K562 (cell line): ENCODE measurements around the gene H2AZ2. TPM values are rescaled to one million over a fixed set of nuclear protein-coding genes. Genes with fewer than 3 reads are reported as not detected.
A peak's percentile ranks its signal among the peaks of the same experiment; 100 is the strongest.

Experiments
- BRD4 ChIP-seq: fragments of 200-600 bp; sonication (generic); IDR thresholded peaks from 2 replicates; pipeline ENCODE4 v1.6.1; 2017; ENCODE audit warnings: inconsistent platforms
- CBX8 ChIP-seq: fragments of 200-600 bp; sonication (generic); IDR thresholded peaks from 2 replicates; pipeline ENCODE4 v1.6.1; 2012; ENCODE audit warnings: borderline replicate concordance, mixed run types, low read depth, mild to moderate bottlenecking, moderate library complexity, mixed read lengths, low read length, control low read depth, inconsistent platforms; ENCODE audit not compliant: poor library complexity, severe bottlenecking; ENCODE audit errors: extremely low read depth
- L3MBTL2 ChIP-seq: fragments of 450-650 bp; IDR thresholded peaks from 2 replicates; pipeline ENCODE4 v1.6.1; 2016; ENCODE audit warnings: mild to moderate bottlenecking, moderate library complexity
- SOX6 ChIP-seq: fragments of 450-650 bp; IDR thresholded peaks from 2 replicates; pipeline ENCODE4 v1.6.1; 2014; ENCODE audit warnings: mild to moderate bottlenecking
- SP2 ChIP-seq: IDR thresholded peaks from 2 replicates; pipeline ENCODE4 v1.6.1; 2011; ENCODE audit warnings: mild to moderate bottlenecking, low read depth, low read length, moderate library complexity; ENCODE audit not compliant: poor library complexity, severe bottlenecking; ENCODE audit errors: extremely low read depth
- ZFX ChIP-seq: sonication (generic); formaldehyde crosslinking; IDR thresholded peaks from 2 replicates; pipeline ENCODE4 v1.8.0; 2022; ENCODE audit warnings: mild to moderate bottlenecking, missing genetic modification reagents, moderate library complexity
- ZNF551 ChIP-seq: fragments of 250-450 bp; sonication (Bioruptor Pico); IDR thresholded peaks from 2 replicates; pipeline ENCODE4 v1.5.0; 2021; ENCODE audit warnings: mild to moderate bottlenecking, moderate library complexity
- polyA plus RNA-seq, 8 experiments: library from polyadenylated mRNA; depleted of rRNA in 4 of 8; stranded (reverse) in 5 of 8; unstranded in 3 of 8; fragments of >200 nt; fragmentation: Nextera tagmentation in 2 of 8; fragmentation: Illumina TruSeq in 1 of 8; extraction: Ambion mirVana in 2 of 8; extraction: Trizol in 1 of 8; gene quantifications; 2 replicates each; pipeline versions ENCODE4 v1.2.1 to v1.2.3, GENCODE V29; 2011 to 2014; ENCODE audit warnings: inconsistent platforms in 1 of 8, missing spikeins in 1 of 8
- total RNA-seq, 7 experiments: library from RNA; depleted of rRNA in 6 of 7; stranded (reverse); fragments of >200 nt in 6 of 7; fragmentation: Illumina TruSeq in 2 of 7; extraction: Trizol in 2 of 7; gene quantifications; 2 replicates each; pipeline versions ENCODE4 v1.2.1 to v1.2.3, GENCODE V29; 2011 to 2021; ENCODE audit warnings: low replicate concordance in 1 of 7
- TF ChIP-seq, protein P1 (sequence below): sonication (generic); formaldehyde crosslinking; IDR thresholded peaks from 2 replicates; pipeline ENCODE4 v1.8.0; 2022; ENCODE audit warnings: mild to moderate bottlenecking, low read depth, missing genetic modification reagents
- TF ChIP-seq, protein P2 (sequence below): fragments of 250-450 bp; sonication (Bioruptor Pico); IDR thresholded peaks from 2 replicates; pipeline ENCODE4 v1.9.0; 2021; ENCODE audit warnings: mild to moderate bottlenecking
- TF ChIP-seq, protein P3 (sequence below), 2 experiments: fragments of 450-650 bp in 1 of 2; sonication (generic) in 1 of 2; formaldehyde crosslinking in 1 of 2; IDR thresholded peaks in 1 of 2; conservative IDR thresholded peaks in 1 of 2; 2 replicates each; pipeline versions ENCODE4 v1.6.1 to v1.8.1; 2016 to 2023; ENCODE audit warnings: mild to moderate bottlenecking in 2 of 2, moderate library complexity in 2 of 2, inconsistent platforms in 1 of 2, missing genetic modification reagents in 1 of 2
- TF ChIP-seq, protein P4 (sequence below): sonication (generic); formaldehyde crosslinking; IDR thresholded peaks from 2 replicates; pipeline ENCODE4 v1.8.0; 2022; ENCODE audit warnings: missing genetic modification reagents, mild to moderate bottlenecking, moderate library complexity, borderline replicate concordance
- TF ChIP-seq, protein P5 (sequence below), 3 experiments: IDR thresholded peaks in 2 of 3; conservative IDR thresholded peaks in 1 of 3; 2 replicates each; pipeline ENCODE4 v1.5.1; 2011 to 2012; ENCODE audit warnings: low read length in 3 of 3, mild to moderate bottlenecking in 3 of 3, control low read depth in 2 of 3, improper control_type of control experiment in 1 of 3, inconsistent platforms in 1 of 3, low read depth in 1 of 3, mixed read lengths in 1 of 3, moderate library complexity in 1 of 3; ENCODE audit not compliant: insufficient read depth in 2 of 3
- TF ChIP-seq, protein P6 (sequence below): fragments of 450-650 bp; IDR thresholded peaks from 2 replicates; pipeline ENCODE4 v1.7.1; 2018; ENCODE audit warnings: mild to moderate bottlenecking, low read depth; ENCODE audit not compliant: partially characterized antibody
- TF ChIP-seq, protein P7 (sequence below): fragments of 200-800 bp; sonication (Bioruptor generic); IDR thresholded peaks from 2 replicates; pipeline ENCODE4 v1.6.1; 2017; ENCODE audit warnings: missing genetic modification characterization, missing compliant biosample characterization

H2AZ2 gene
- total and polyA plus RNA-seq, 9 of the 15 experiments (the other 6 are each of a cell fraction or from before 2014, with no cell fraction given), result 105 to 382 (median 286) TPM

DNA sequence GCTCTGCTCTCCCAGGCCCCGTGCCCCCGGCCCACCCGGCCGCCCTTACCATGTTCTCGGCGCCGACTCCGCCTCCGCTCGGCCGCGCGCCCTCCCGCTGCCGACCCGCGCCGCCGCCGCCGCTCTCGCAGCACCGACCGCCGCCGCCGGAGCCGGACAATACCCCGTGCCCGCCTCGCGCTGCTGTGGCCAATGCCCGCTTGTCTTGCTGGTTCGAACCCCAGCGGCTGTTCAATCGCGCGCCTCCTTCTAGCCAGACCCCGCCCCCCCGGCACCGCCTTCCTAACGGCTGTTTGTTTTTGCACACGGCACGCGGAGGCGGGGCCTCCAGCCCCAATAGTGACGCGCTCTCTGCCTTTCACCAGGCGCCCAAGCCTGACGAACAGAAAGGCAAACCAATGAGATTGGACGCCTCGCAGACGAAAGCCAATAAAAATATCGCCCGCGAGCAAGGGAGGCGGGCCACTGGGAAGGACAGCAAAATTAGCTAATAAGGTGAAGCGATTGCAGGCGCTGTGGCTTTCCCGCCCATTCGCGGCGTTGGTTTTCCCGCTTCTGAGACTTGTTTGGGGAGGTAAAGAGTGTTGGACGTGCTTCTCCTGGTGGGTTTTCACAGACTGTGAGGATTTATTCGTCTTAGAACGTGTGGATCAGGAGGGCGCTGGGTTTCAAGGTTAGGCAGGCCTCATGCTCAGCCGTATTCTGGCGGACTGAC lies at the start of gene H2AZ2 (continued):
- TF ChIP-seq, protein P1, sequence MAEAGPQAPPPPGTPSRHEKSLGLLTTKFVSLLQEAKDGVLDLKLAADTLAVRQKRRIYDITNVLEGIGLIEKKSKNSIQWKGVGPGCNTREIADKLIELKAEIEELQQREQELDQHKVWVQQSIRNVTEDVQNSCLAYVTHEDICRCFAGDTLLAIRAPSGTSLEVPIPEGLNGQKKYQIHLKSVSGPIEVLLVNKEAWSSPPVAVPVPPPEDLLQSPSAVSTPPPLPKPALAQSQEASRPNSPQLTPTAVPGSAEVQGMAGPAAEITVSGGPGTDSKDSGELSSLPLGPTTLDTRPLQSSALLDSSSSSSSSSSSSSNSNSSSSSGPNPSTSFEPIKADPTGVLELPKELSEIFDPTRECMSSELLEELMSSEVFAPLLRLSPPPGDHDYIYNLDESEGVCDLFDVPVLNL, result peak; percentile 63
- no peak for TF ChIP-seq ZNF551 (CRISPR knock-in tag)
- TF ChIP-seq, protein P2, sequence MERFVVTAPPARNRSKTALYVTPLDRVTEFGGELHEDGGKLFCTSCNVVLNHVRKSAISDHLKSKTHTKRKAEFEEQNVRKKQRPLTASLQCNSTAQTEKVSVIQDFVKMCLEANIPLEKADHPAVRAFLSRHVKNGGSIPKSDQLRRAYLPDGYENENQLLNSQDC (CRISPR knock-in tag), result 0 out of 2 replicates have a peak, but pooled peaks have one; percentile 39
- TF ChIP-seq, protein P3, sequence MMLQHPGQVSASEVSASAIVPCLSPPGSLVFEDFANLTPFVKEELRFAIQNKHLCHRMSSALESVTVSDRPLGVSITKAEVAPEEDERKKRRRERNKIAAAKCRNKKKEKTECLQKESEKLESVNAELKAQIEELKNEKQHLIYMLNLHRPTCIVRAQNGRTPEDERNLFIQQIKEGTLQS (IDR thresholded peaks at IDR 0.05), result no peak; the same call in 1 of the 2 replicates
- TF ChIP-seq, protein P3 (CRISPR knock-in tag; conservative IDR thresholded peaks at IDR 0.05), result peak; percentile 48; the same call in 1 of the 2 replicates
- TF ChIP-seq, protein P4, sequence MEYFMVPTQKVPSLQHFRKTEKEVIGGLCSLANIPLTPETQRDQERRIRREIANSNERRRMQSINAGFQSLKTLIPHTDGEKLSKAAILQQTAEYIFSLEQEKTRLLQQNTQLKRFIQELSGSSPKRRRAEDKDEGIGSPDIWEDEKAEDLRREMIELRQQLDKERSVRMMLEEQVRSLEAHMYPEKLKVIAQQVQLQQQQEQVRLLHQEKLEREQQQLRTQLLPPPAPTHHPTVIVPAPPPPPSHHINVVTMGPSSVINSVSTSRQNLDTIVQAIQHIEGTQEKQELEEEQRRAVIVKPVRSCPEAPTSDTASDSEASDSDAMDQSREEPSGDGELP (CRISPR knock-in tag), result peak; percentile 69
- TF ChIP-seq SOX6, result peak; percentile 7; the same call in 1 of the 2 replicates
- TF ChIP-seq, protein P5, sequence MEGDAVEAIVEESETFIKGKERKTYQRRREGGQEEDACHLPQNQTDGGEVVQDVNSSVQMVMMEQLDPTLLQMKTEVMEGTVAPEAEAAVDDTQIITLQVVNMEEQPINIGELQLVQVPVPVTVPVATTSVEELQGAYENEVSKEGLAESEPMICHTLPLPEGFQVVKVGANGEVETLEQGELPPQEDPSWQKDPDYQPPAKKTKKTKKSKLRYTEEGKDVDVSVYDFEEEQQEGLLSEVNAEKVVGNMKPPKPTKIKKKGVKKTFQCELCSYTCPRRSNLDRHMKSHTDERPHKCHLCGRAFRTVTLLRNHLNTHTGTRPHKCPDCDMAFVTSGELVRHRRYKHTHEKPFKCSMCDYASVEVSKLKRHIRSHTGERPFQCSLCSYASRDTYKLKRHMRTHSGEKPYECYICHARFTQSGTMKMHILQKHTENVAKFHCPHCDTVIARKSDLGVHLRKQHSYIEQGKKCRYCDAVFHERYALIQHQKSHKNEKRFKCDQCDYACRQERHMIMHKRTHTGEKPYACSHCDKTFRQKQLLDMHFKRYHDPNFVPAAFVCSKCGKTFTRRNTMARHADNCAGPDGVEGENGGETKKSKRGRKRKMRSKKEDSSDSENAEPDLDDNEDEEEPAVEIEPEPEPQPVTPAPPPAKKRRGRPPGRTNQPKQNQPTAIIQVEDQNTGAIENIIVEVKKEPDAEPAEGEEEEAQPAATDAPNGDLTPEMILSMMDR (IDR thresholded peaks at IDR 0.05 in 2 of 3, conservative IDR thresholded peaks at IDR 0.05 in 1 of 3; ENCODE audit: insufficient read depth in 2 of 3, low read depth in 1 of 3, low read length in 3 of 3), result peak in 1 of 3 experiments; percentile 13; a peak in 1 of 6 replicates
- peak; percentile 83 for TF ChIP-seq L3MBTL2
- TF ChIP-seq ZFX (CRISPR knock-in tag), result peak; percentile 60
- TF ChIP-seq, protein P6, sequence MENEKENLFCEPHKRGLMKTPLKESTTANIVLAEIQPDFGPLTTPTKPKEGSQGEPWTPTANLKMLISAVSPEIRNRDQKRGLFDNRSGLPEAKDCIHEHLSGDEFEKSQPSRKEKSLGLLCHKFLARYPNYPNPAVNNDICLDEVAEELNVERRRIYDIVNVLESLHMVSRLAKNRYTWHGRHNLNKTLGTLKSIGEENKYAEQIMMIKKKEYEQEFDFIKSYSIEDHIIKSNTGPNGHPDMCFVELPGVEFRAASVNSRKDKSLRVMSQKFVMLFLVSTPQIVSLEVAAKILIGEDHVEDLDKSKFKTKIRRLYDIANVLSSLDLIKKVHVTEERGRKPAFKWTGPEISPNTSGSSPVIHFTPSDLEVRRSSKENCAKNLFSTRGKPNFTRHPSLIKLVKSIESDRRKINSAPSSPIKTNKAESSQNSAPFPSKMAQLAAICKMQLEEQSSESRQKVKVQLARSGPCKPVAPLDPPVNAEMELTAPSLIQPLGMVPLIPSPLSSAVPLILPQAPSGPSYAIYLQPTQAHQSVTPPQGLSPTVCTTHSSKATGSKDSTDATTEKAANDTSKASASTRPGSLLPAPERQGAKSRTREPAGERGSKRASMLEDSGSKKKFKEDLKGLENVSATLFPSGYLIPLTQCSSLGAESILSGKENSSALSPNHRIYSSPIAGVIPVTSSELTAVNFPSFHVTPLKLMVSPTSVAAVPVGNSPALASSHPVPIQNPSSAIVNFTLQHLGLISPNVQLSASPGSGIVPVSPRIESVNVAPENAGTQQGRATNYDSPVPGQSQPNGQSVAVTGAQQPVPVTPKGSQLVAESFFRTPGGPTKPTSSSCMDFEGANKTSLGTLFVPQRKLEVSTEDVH, result peak; percentile 97
- no peak for TF ChIP-seq CBX8
- TF ChIP-seq SP2, result peak; percentile 96
- 0 out of 2 replicates have a peak, but pooled peaks have one; percentile 92 for TF ChIP-seq BRD4
- TF ChIP-seq, protein P7, sequence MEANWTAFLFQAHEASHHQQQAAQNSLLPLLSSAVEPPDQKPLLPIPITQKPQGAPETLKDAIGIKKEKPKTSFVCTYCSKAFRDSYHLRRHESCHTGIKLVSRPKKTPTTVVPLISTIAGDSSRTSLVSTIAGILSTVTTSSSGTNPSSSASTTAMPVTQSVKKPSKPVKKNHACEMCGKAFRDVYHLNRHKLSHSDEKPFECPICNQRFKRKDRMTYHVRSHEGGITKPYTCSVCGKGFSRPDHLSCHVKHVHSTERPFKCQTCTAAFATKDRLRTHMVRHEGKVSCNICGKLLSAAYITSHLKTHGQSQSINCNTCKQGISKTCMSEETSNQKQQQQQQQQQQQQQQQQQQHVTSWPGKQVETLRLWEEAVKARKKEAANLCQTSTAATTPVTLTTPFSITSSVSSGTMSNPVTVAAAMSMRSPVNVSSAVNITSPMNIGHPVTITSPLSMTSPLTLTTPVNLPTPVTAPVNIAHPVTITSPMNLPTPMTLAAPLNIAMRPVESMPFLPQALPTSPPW (CRISPR knock-in tag), result peak; percentile 80
